Body of pancreas (tissue), 4 donors: ENCODE measurements around the gene THUMPD1. TPM values are rescaled to one million over a fixed set of nuclear protein-coding genes. Genes with fewer than 3 reads are reported as not detected.
"Not testable (repeated sequence)": the region's sequence is repeated elsewhere in the genome, so short reads cannot be mapped to it uniquely, and the experiment has no call there.

Experiments
- ATAC-seq: fragments of 150-250 bp; one replicate; pipeline ENCODE4 v1.9.1; 2016
- DNase-seq, 4 donors: peaks; one replicate each; pipeline ENCODE4 v3.0.0-alpha.2; 2019
- H3K27ac ChIP-seq, 4 donors: fragments of 200-600 bp; sonication (generic); 1 replicate in 3 of 4; 2 replicates in 1 of 4; pipeline versions ENCODE4 v1.5.1 to v1.6.1; 2016 to 2019; ENCODE audit warnings: mild to moderate bottlenecking in 1 of 4, mixed read lengths in 1 of 4, moderate library complexity in 1 of 4
- H3K27me3 ChIP-seq, 2 donors: fragments of 200-600 bp; sonication (generic); one replicate each; pipeline ENCODE4 v1.6.0; 2016; ENCODE audit warnings: mild to moderate bottlenecking in 1 of 2
- H3K36me3 ChIP-seq, 2 donors: fragments of 200-600 bp; sonication (generic); replicated peaks in 1 of 2; 2 replicates each; pipeline ENCODE4 v1.5.1; 2016; ENCODE audit warnings: low read depth in 2 of 2; ENCODE audit not compliant: insufficient read depth in 1 of 2
- H3K4me1 ChIP-seq: fragments of 200-600 bp; sonication (generic); one replicate; pipeline ENCODE4 v1.6.0; 2016
- H3K4me3 ChIP-seq, 2 donors: fragments of 200-600 bp; sonication (generic); 1 replicate in 1 of 2; 2 replicates in 1 of 2; pipeline ENCODE4 v1.5.1; 2016 to 2019
- H3K9me3 ChIP-seq, 3 donors: fragments of 200-600 bp; sonication (generic); 1 replicate in 2 of 3; 2 replicates in 1 of 3; pipeline ENCODE4 v1.5.1; 2016
- CTCF ChIP-seq, 7 experiments: fragments of 450-650 bp in 4 of 7; fragments of 200-600 bp in 3 of 7; sonication (generic) in 3 of 7; IDR thresholded peaks; one replicate each; pipeline ENCODE4 v1.5.1; 2016 to 2019; ENCODE audit warnings: antibody characterized with exemption in 7 of 7
- POLR2A ChIP-seq, 3 donors: fragments of 450-650 bp; IDR thresholded peaks; one replicate each; pipeline ENCODE4 v1.6.1; 2016; ENCODE audit warnings: antibody characterized with exemption in 3 of 3, mild to moderate bottlenecking in 2 of 3
- WGBS, 2 donors: methylation state at CpG; one replicate each; pipeline ENCODE4 v1.1.5; 2017; 5-methylcytosine and 5-hydroxymethylcytosine counted together
- intact Hi-C: fragments of 100-400 bp; cut with DNase I; formaldehyde crosslinking; loops from one replicate; pipeline ENCODE4 v1.15.1; 2023
- total RNA-seq, 2 donors: library from RNA; depleted of rRNA; stranded (reverse); fragments of >200 nt; gene quantifications; one replicate each; pipeline ENCODE4 v1.1.0, GENCODE V29; 2016

The THUMPD1 gene
- total RNA-seq, 2 donors from 2014 or later: 25.1 to 34.8 TPM

- peak overlapping the region in 3 of 4 donors; percentile 67 to 91 (median 86) for H3K27ac ChIP-seq
- H3K9me3 ChIP-seq: no peaks in the 10 kb centered on the region
- H3K27me3 ChIP-seq: no peaks in the 10 kb centered on the region
- H3K4me1 ChIP-seq: peaks cover 30% of the 10 kb centered on the region
- intact Hi-C loops: no loop called here
- TF ChIP-seq POLR2A (IDR thresholded peaks at IDR 0.05) (no peak), CTCF (IDR thresholded peaks at IDR 0.05) (no peak)
- ATAC-seq: no peak
- no peak for DNase-seq
- no peaks in the 10 kb centered on the region for H3K36me3 ChIP-seq
- H3K4me3 ChIP-seq: no peak overlapping the region
- 84% methylated on average over 3 of the region's 3 CpGs for WGBS, 2 donors
Measured at GRCh38 chr16:20762404-20763123, 20.9 kb upstream of the THUMPD1 start.

DNA sequence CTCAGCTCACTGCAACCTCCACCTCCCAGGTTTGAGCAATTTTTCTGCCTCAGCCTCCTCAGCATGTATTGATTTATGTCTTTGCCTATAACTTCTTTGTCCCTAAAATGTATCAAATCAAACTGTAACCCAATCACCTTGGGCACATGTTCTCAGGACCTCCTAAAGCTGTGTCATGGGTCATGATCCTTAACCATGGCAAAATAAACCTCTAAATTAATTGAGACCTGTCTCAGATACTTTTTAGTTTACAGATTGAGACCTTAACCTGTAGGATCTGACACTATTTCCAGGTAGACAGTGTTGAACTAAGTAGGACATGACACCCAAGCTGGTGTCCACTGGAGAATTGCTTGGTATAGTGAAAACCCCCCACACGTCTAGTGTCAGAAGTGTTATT, 19.6 kb upstream of the THUMPD1 start:
- 67 to 78% methylated on average over 1 of the region's 1 CpG for WGBS, 2 donors
- H3K36me3 ChIP-seq: no peaks in the 10 kb centered on the region
- H3K4me3 ChIP-seq: no peak overlapping the region
- no peaks in the 10 kb centered on the region for H3K27me3 ChIP-seq
- H3K9me3 ChIP-seq: no peaks in the 10 kb centered on the region
- DNase-seq (no peak), ATAC-seq (no peak)
- H3K4me1 ChIP-seq: peaks cover 30% of the 10 kb centered on the region
- intact Hi-C loops: no loop called here
- TF ChIP-seq POLR2A (IDR thresholded peaks at IDR 0.05) (no peak), CTCF (IDR thresholded peaks at IDR 0.05) (no peak)
- H3K27ac ChIP-seq: no peak overlapping the region

DNA sequence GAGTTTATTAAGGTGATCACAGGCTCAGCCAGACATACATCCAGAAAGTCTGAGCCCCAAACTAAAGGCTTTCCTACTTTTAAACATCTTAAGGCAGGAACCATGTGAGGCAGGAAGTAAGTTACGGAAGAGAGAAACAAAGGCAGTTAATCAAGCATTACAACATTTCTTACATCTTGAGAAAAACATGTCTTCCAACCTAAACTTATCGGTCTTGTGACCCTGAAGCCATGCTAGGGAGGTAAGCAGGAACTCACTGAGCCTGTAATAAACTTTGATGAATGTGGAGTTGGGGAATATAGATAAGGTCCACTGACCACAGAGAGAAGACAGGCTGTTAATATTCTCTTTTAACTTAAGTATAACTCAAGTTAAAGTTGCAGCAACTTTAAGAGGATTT, 18.7 kb upstream of the THUMPD1 start:
- H3K27ac ChIP-seq: no peak overlapping the region
- intact Hi-C loops: no loop called here
- H3K36me3 ChIP-seq: no peaks in the 10 kb centered on the region
- 77 to 93% methylated on average over 2 of the region's 2 CpGs for WGBS, 2 donors
- no peaks in the 10 kb centered on the region for H3K9me3 ChIP-seq
- no peak for TF ChIP-seq POLR2A (IDR thresholded peaks at IDR 0.05)
- H3K4me3 ChIP-seq: no peak overlapping the region
- H3K27me3 ChIP-seq: no peaks in the 10 kb centered on the region
- H3K4me1 ChIP-seq: peaks cover 30% of the 10 kb centered on the region
- ATAC-seq (no peak), DNase-seq (no peak)

DNA sequence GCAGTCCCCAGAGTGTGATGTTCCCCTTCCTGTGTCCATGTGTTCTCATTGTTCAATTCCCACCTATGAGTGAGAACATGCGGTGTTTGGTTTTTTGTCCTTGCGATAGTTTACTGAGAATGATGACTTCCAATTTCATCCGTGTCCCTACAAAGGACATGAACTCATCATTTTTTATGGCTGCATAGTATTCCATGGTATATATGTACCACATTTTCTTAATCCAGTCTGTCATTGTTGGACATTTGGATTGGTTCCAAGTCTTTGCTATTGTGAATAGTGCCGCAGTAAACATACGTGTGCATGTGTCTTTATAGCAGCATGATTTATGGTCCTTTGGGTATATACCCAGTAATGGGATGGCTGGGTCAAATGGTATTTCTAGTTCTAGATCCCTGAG, 14.2 kb upstream of the THUMPD1 start:
- DNase-seq, ATAC-seq, H3K36me3 ChIP-seq, H3K9me3 ChIP-seq, H3K27ac ChIP-seq, H3K4me1 ChIP-seq, H3K27me3 ChIP-seq, H3K4me3 ChIP-seq, intact Hi-C loops: not testable (repeated sequence)
- 100% methylated on average over 1 to 2 of the region's 5 CpGs for WGBS, 2 donors

GRCh38 chr16:20755238-20755637, 13.6 kb upstream of the THUMPD1 start:
- ATAC-seq (no peak), DNase-seq (no peak)
- Histone ChIP-seq H3K27ac (no peak overlapping the region), H3K36me3 (no peaks in the 10 kb centered on the region), H3K27me3 (no peaks in the 10 kb centered on the region), H3K4me1 (no peaks in the 10 kb centered on the region), H3K4me3 (no peak overlapping the region), H3K9me3 (no peaks in the 10 kb centered on the region)
- WGBS, 2 donors: 76 to 85% methylated on average over 1 of the region's 1 CpG
- TF ChIP-seq POLR2A (IDR thresholded peaks at IDR 0.05): no peak
- no peak for TF ChIP-seq CTCF (IDR thresholded peaks at IDR 0.05)
- intact Hi-C loops: no loop called here

DNA sequence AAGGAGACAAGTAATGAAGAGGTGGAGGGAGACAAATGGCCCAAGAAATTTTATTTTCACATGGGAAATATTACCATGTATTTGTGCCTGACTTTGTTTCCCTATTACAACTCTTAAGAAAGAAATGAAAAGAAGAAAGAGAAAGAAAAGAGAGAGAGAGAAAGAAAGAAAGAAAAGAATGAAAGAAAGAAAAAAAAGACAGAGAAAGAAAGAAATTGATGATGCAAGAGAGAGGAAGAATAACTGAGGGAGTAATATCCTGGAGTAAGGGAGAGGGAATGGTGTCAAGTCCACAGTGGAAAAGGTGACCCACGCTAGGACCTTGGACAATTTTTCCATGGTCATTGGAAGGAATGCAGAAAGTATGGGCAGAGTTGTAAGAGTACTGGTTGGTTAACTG, 12.1 kb upstream of the THUMPD1 start:
- H3K27ac ChIP-seq: no peak overlapping the region
- no peaks in the 10 kb centered on the region for H3K27me3 ChIP-seq
- H3K4me3 ChIP-seq: no peak overlapping the region
- WGBS, 2 donors: 55 to 64% methylated on average over 1 of the region's 1 CpG
- no peaks in the 10 kb centered on the region for H3K36me3 ChIP-seq
- no peaks in the 10 kb centered on the region for H3K9me3 ChIP-seq
- ATAC-seq: no peak
- intact Hi-C loops: no loop called here
- DNase-seq: no peak
- H3K4me1 ChIP-seq: no peaks in the 10 kb centered on the region
- no peak for TF ChIP-seq POLR2A (IDR thresholded peaks at IDR 0.05)
- no peak for TF ChIP-seq CTCF (IDR thresholded peaks at IDR 0.05)
